Jurkat, Clone E6-1 (cell line): Measurements from ENCODE around the gene PPME1.

Source experiments
- DNase-seq: peaks from one replicate; pipeline ENCODE4 v3.0.0-alpha.2; 2011; ENCODE audit warnings: low read depth, low spot score
- H3K4me3 ChIP-seq: 2 replicates; pipeline ENCODE4 v1.5.1; 2011; ENCODE audit warnings: mild to moderate bottlenecking, low read length, control low read depth, moderate library complexity

Gene PPME1

DNA sequence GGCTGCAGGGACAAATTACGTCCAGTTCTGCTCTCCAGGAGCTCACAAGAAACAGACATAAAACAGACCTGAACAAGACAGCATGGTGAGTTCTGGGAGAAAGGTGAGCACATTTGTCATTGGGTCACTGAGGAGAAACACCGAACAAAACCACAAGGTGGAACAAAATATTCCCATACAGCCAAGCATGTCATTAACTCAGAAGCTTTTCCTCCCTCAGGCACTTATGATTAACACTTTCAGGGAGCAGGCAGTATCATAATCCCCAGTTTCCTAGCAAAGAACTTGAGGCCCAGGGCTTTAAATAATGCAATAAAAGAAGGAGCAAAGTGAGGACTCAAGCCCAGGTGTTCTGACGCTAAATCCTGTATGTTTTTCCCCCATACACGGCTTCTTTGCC, 97.4 kb downstream of the PPME1 start:
- no peak overlapping the region for H3K4me3 ChIP-seq
- DNase-seq, result no peak

DNA sequence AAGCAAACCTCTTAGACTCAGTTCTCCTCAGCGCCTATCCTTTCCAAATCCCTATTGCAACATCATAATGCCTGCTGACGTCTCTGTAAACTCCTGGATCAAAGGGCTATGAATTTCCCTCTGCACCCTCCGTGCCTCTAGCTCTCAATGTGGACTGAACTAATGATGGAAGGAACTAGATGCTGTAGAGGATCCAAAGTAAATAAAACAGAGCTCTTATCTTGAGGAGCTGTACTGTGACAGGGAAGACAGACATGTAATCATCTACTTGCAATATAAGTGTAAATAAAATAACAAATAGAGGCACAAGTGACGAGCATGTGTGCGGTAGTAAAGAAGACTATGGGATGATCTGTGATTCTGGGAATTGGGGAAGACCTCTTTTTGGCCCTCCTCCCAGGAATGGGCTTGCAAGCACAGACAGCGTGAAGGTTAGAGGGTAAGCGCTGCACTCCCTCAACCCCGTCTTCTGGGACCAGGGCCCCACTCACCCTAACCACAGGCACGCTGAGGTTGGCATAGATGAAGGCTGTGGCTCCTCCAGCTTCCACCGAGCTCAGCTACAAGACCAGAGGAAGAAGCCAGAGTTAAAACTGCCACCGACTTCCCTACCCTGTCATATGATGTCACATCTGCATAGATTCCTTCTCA, 98.2 kb downstream of the PPME1 start:
- peak; percentile 94 for DNase-seq

DNA sequence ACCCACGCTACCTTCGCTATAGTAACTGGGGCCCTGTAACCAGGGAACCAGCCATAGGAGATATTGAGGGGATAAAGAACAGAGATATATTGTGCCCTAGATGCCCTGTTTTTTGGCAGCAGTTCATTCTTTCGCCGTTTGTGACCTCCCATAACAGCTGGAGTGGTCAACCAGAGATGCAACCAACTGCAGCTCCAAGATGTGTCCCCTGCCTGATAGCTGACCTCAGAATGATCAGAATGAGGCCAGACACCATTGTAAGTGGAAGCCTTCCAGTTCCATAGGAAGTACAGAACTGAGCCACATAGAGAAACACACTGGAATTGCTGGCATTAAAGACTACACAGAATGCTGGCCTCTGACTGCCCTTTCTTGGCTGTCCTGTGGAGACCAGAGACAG, 101.2 kb downstream of the PPME1 start:
- no peak overlapping the region for H3K4me3 ChIP-seq
- no peak for DNase-seq

More for the DNA sequence above, 98.2 kb downstream of the PPME1 start:
- H3K4me3 ChIP-seq, result peak overlapping the region; percentile 17

DNA sequence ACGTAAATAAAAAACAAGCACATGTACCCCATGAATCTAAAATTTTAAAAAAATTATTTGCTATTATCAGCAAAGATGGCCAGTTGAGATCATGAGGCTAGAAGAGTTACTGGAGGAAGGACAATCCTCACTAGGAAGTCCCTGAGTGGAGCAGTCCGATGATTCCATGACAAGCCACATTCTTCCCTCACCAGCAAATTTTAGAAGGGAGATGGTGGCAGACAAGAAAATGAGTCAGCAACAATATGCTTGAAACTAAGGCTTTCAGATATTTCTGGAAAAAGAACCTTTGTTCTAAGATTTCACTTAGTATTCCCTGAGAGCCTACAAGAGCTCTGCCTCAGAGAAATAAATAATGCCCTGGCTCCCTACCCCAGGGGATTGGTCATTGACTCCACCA, 105.5 kb downstream of the PPME1 start:
- no peak for DNase-seq
- no peak overlapping the region for H3K4me3 ChIP-seq

DNA sequence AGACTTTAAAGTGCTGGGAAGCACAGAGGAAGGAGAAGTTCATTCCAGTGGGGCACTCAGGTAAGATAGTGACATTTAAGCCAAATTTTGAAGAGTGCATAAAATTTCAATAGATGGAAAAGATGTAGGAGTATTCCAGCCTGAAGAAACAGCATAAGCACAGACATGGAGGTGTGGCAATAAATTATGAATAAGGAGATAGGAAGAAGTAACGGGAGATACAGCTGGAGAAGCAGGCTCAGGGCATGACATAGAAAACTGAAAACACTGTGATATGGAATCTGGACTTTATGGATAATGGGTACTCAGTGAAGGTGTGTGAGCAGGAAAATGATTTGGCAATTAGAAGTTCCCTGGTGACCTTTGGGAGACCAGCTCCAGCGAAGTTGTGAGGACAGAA, 107.0 kb downstream of the PPME1 start:
- DNase-seq, result no peak

DNA sequence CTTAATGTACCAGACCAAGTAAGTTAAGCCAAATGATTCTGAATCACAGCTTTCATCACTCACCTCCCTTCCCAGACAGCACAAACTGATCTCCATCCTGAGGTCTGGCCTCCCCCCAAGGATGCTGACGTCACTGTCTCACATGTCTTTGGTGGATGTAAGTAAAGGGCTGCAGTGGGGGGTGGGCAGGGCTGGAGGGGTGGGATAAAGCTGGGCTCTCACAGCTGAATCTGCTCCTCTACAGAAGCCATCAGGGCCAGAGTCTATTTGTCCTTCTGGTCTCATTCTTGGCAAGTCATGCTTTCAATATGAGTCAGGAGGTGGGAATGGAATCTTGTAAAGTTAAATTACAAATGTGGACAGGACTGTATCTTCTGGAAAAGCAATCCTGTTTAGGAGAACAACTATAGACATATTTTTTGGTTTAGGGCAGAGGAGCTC, 107.7 kb downstream of the PPME1 start:
- no peak overlapping the region for H3K4me3 ChIP-seq
- DNase-seq, result no peak

More for the DNA sequence above, 107.0 kb downstream of the PPME1 start:
- H3K4me3 ChIP-seq, result no peak overlapping the region

DNA sequence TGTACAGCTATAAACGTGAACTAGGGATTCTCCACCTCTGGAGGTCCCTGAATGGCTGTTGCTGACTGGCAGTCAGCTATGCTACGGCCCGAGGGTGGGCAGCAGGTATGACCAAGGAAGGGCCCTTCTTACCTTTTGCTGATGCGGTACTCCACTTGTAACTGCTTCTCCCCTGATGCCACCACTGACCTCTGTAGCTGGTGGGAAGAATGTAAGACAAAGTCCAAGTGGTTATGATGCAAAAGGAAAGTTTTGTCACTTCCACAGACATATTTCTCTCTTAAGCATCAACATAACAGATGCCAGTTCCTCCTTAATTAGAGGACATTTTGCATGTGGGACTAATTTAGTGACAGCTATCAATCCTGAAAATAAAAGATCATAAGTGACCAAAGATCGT, 108.2 kb downstream of the PPME1 start:
- H3K4me3 ChIP-seq, result no peak overlapping the region
- no peak for DNase-seq

DNA sequence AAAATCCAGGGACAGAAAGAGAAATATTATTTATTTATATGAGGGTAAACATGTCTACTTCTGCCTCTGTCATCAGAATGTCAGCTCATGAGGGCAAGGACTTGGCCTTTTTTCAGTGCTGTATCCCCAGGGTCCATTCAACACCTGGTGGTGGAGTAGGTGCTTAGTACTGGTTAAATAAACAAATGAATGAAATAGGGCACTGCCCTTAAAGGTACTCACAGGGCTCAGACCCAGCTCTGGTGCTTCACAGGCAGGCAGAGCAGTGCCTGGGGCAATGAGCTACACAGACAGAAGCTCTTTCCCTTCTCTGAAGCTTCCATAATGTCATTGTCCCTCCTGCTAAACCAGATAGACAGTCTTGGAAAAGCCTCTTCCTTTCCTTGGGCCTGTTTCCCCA, 109.4 kb downstream of the PPME1 start:
- no peak for DNase-seq
- H3K4me3 ChIP-seq, result no peak overlapping the region

DNA sequence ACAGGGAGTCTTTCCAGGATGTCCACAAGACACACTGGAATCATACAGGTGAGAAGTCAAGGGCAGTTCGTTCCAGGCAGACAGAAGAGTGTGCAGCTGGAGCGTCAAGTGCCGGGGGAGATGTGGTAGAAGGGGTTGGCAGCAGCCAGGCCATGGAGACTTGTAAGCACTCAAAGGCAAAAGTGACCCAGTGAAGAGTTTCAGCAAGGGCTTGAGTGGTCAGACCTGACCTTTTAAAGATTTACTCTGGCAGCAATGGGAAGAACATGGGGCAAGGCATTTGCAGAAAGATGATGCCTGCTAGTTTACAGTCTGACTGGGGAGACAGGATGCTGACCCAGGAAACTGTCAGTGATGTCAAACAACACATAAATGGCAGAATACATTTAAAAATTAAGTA, 111.3 kb downstream of the PPME1 start:
- no peak for DNase-seq

DNA sequence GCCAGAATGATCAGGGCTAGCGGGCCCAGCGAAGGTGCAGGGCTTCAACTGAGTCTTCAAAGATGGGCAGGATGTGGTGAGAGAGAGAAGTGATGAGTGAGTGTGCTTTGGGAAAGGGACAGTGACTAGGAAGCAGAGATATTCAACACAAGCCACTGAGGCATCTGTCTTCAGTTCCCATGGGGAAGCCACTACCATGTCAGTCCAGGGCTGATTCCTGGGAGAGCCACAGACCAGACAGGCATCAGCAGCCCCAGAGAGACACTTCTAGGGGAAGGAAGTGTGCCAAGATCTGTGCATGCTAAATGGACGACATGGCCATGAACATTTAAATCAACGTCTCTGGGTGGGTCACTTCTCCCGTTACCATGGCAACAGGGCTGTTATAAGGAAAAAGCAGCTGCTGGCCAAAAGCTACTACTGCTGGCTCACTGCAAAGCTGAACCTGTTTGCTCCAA, 111.9 kb downstream of the PPME1 start:
- no peak overlapping the region for H3K4me3 ChIP-seq
- DNase-seq, result peak; percentile 44

More for the DNA sequence above, 111.3 kb downstream of the PPME1 start:
- H3K4me3 ChIP-seq, result no peak overlapping the region

DNA sequence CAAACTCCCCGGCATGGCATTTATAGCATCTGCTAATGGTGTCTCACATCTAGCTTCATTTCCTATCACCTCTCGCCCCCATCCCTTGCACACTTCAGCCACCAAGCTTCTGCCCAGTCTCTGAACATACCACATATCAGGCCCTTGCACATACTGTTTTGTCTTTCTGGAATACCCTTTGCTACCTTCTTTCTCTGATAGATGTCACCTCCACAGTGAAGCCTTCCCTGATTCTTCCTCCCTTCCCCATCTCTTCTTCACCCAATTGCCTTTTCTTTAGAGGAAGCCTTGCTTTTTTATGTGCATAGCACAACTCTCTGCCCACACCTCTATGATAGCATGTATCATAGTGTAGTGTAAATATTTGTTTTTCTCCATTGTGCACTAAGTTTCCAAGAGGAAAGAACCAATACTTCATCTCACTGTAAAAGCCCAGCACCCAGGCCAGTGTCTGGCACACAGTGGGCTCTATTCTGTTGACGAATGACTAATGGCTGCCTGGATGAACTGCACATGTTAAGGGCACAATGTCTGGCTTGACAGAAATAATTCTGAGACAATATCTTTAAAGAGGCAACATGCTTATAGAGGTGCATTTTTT, 112.6 kb downstream of the PPME1 start:
- no peak for DNase-seq
- H3K4me3 ChIP-seq, result no peak overlapping the region

DNA sequence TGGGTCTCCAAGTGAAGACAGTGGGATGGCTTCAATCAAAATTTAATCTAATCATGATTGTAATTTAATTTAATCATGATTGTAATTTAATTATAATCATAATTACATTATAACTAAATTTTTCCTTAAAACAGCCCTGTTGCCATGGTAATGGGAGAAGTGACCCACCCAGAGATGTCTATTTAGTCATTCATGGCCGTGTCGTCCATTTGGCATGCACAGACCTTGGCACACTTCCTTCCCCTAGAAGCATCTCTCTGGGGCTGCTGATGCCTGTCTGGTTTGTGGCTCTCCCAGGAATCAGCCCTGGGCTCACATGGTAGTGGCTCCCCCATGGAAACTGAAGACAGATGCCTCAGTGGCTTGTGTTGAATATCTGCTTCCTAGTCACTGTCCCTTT, 113.4 kb downstream of the PPME1 start:
- H3K4me3 ChIP-seq, result no peak overlapping the region
- DNase-seq, result no peak

DNA sequence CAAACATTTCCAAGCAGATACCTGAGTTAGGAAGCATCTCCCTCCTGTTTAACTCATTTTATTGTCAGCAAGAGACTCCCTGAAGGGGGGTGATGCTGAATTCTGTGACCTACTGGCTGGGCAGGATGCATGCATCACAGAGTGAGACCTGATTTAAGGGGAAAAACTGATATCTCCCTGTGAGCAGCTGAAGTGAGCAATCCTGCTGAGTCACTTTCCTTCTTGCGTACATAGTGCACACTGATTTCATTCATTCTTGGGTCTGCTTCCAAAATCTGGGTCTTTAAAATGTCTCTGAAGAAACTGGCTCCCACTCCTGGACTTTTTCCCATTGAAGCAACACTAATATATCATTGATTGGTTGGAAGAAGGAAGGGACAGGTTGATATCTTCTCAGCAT, 117.1 kb downstream of the PPME1 start:
- H3K4me3 ChIP-seq, result no peak overlapping the region
- DNase-seq, result no peak

DNA sequence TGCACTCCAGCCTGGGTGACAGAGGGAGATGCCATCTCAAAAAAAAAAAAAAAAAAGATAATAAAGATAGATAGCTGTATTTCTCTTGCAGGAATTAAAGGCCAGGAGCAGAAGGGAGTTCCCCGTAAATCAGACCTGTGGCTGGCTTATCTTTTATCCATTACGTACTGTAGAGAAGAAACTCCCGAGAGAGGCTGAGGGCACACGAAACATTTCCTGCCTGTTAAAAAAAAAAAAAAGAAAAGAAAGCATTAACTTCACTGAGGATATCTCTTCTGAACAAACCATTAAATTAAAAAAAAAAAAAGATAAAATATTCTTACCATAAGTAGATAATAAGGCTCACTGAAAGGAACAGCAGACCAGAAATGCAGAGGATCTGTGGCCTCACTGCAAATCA, 117.8 kb downstream of the PPME1 start:
- H3K4me3 ChIP-seq, result no peak overlapping the region
- DNase-seq, result no peak

DNA sequence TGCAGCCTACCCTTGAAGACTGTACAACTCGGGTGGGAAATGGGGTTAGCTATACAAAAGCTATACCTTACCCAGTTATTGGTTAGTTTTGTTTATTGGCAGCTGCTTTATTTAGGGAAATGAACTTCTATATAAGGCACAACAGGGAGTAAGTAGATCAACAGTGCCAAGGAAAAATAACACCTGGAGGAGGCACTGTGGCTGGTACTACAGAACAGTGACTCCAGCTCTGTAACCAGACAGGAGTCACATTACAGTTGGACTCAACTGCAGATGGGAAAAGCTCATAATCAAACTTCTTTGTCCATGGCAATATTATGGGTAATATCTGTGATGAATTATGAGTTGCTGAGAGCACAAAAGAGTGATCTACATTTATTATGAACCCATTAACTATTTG, 126.4 kb downstream of the PPME1 start:
- H3K4me3 ChIP-seq, result no peak overlapping the region
- DNase-seq, result no peak

DNA sequence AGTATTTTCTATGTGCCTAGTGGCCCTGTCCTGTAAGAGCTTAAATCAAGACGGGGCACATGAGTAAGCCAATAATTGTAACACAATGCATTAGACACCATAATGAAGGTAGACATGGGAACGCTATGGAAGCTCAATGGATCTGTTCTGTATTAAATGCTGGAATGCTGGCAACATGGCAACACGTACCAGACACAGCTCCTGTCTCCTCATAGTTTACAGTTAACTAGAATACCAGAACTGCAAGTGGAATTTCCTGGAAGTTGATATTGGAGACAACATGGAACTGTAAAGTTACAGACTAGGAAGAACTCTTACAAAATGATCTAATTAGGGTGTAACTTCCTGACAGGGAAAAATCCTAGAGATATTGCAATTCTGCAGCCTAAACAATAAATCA, 127.9 kb downstream of the PPME1 start:
- DNase-seq, result no peak
- no peak overlapping the region for H3K4me3 ChIP-seq
